Suprapubic skin (tissue), 2 donors: ENCODE data around the gene SENP5.

Experiments used
- EP300 ChIP-seq: sonication (generic); formaldehyde crosslinking; IDR thresholded peaks from one replicate; pipeline ENCODE4 v1.6.1; 2017; ENCODE audit warnings: antibody characterized with exemption
- POLR2A ChIP-seq, 2 donors: fragments of 450-650 bp; IDR thresholded peaks; one replicate each; pipeline ENCODE4 v1.6.1; 2017; ENCODE audit warnings: antibody characterized with exemption in 2 of 2, mild to moderate bottlenecking in 2 of 2, moderate library complexity in 2 of 2

DNA sequence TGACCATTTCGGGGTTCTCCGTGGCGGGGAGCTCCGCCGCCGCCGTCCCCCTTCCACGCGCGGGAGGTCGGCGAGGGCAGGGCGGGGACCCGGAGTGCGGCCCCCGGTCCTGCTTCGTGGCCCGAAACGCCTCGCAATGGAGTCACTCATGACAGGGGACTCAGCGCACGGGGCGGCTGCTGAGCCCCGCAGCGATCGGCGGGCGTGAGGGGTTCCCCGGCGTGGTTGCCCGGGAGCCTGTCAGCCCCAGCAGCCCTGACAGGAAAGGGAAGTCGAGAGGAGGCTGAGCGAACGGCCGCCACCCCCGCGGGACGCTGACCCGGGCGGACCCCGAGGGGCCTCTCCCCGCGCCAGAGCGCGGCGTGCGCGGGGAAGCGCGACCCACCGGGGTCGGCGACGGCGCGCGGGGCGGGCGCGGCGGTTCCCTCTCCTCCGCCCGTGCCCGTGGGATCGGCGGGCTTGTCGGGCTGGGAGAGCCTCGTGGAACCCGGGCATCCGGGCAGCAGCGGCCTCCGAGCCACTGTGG is 101.5 kb downstream of the SENP5 start:
- TF ChIP-seq POLR2A (IDR thresholded peaks at IDR 0.05) (no peak), EP300 (no peak)
